ENCODE measurements around the gene CCDC137.
"Not testable (repeated sequence)": the region's sequence is repeated elsewhere in the genome, so short reads cannot be mapped to it uniquely, and the experiment has no call there.

Gene CCDC137

GRCh38 chr17:81666342-81667191, at the start of gene CCDC137, which contains the start of gene OXLD1:
Gene CCDC137 (plus strand): TSS chr17:81666737. CDS start chr17:81666767, 30 bp downstream.
Gene OXLD1 (minus strand): TSS chr17:81666605. CDS start chr17:81666577, 28 bp downstream.
- DNase-seq: peak; percentile 95 to 96

- no peak for DNase-seq
Observed at GRCh38 chr17:81616877-81617276, 49.7 kb upstream of the CCDC137 start.

GRCh38 chr17:81618307-81618706, 48.2 kb upstream of the CCDC137 start:
- DNase-seq: not testable (repeated sequence)

GRCh38 chr17:81621494-81622130, 44.9 kb upstream of the CCDC137 start:
- no peak for DNase-seq

- no peak for DNase-seq
Observed at GRCh38 chr17:81630274-81630673, 36.3 kb upstream of the CCDC137 start.

GRCh38 chr17:81631482-81631881, 35.1 kb upstream of the CCDC137 start:
- no peak for DNase-seq

- no peak for DNase-seq
Observed at GRCh38 chr17:81635431-81635830, 31.1 kb upstream of the CCDC137 start.

- no peak for DNase-seq
Observed at GRCh38 chr17:81635973-81636504, 30.5 kb upstream of the CCDC137 start.

GRCh38 chr17:81636505-81637288, 29.8 kb upstream of the CCDC137 start, which contains the start of the genes NPLOC4 and TSPAN10:
Gene NPLOC4 (minus strand): TSS chr17:81637112. CDS start chr17:81636930, 182 bp downstream.
Gene TSPAN10 (plus strand): TSS chr17:81637196. CDS start chr17:81642413, 5,217 bp downstream.
- peak; percentile 73 to 82 for DNase-seq

GRCh38 chr17:81638683-81639082, 27.9 kb upstream of the CCDC137 start:
- no peak for DNase-seq

- no peak for DNase-seq
Observed at GRCh38 chr17:81640011-81640410, 26.5 kb upstream of the CCDC137 start.

GRCh38 chr17:81641825-81642489, 24.6 kb upstream of the CCDC137 start:
- no peak for DNase-seq

- no peak for DNase-seq
Observed at GRCh38 chr17:81644496-81644895, 22.0 kb upstream of the CCDC137 start.

- no peak for DNase-seq
Observed at GRCh38 chr17:81644976-81645952, 21.3 kb upstream of the CCDC137 start.

GRCh38 chr17:81646869-81647600, 19.5 kb upstream of the CCDC137 start:
- DNase-seq: no peak

- DNase-seq: no peak
Observed at GRCh38 chr17:81647640-81648012, 18.9 kb upstream of the CCDC137 start.

- no peak for DNase-seq
Observed at GRCh38 chr17:81648013-81648706, 18.4 kb upstream of the CCDC137 start.

- no peak for DNase-seq
Observed at GRCh38 chr17:81648707-81649085, 17.8 kb upstream of the CCDC137 start.

- no peak for DNase-seq
Observed at GRCh38 chr17:81650951-81651350, 15.6 kb upstream of the CCDC137 start.

GRCh38 chr17:81651692-81652091, 14.8 kb upstream of the CCDC137 start:
- DNase-seq: no peak

Data from AML-193 (cell line).